Testis (tissue), 2 donors: ENCODE data around the gene DHX40.

Experiments used
- CTCF ChIP-seq, 3 experiments: fragments of 450-650 bp in 2 of 3; fragments of 200-600 bp in 1 of 3; sonication (generic) in 1 of 3; IDR thresholded peaks; one replicate each; pipeline ENCODE4 v1.5.1; 2016 to 2019; ENCODE audit warnings: antibody characterized with exemption in 3 of 3, mild to moderate bottlenecking in 2 of 3, moderate library complexity in 1 of 3
- POLR2A ChIP-seq: fragments of 450-650 bp; IDR thresholded peaks from one replicate; pipeline ENCODE4 v1.6.1; 2017; ENCODE audit warnings: antibody characterized with exemption, mild to moderate bottlenecking, moderate library complexity

GRCh38 chr17:59601130-59601529, 35.7 kb downstream of the DHX40 start:
- no peak for TF ChIP-seq CTCF (IDR thresholded peaks at IDR 0.05)
- TF ChIP-seq POLR2A = no peak
